PFSK-1 (cell line): ENCODE data around the gene MTCL3.

Source experiments
- FOXP2 ChIP-seq: optimal IDR thresholded peaks from 2 replicates; pipeline ENCODE3; 2011; ENCODE audit warnings: borderline replicate concordance, control low read depth, inconsistent platforms; ENCODE audit not compliant: insufficient read depth; ENCODE audit errors: extremely low read length, extremely low read depth
- POLR2AphosphoS5 ChIP-seq: IDR thresholded peaks from 2 replicates; pipeline ENCODE4 v1.6.1; 2012; ENCODE audit warnings: low read depth, mild to moderate bottlenecking, control low read depth, low read length, moderate library complexity
- REST ChIP-seq, 2 experiments: IDR thresholded peaks; 2 replicates each; pipeline versions ENCODE4 v1.6.1 to v1.8.0; 2011 to 2012; ENCODE audit warnings: low read depth in 2 of 2, low read length in 2 of 2, control low read depth in 1 of 2, inconsistent platforms in 1 of 2, mild to moderate bottlenecking in 1 of 2, moderate library complexity in 1 of 2; ENCODE audit not compliant: insufficient read depth in 1 of 2
- TAF1 ChIP-seq: IDR thresholded peaks from 2 replicates; pipeline ENCODE4 v1.6.1; 2012; ENCODE audit warnings: low read length, control low read depth, borderline replicate concordance; ENCODE audit not compliant: insufficient read depth

DNA sequence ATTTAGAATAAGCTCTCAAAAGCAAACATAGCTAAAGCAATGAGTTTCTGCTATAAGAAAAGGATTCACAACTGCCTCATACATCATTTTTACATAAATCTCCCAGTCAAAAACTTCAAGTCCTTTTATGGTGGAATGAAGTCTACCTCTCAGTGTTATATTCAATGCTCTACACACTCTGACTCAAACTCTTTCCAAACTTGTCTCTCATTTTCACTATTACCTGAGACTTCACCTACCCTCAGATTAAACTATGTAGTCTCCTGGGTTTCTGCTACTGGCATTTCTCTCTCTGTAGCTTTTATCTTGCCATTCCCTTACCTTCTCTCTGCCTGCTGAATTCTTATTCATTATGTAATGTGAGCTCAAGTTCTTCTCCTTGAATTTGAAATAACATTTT is 71.4 kb downstream of the MTCL3 start:
- TF ChIP-seq TAF1 (no peak), POLR2AphosphoS5 (no peak), REST (IDR thresholded peaks at IDR 0.05; ENCODE audit: insufficient read depth in 1 of 2, low read depth in 2 of 2, low read length in 2 of 2) (no peak), FOXP2 (no peak)
